GM10266 (cell line): ENCODE measurements around the gene PDK3.
A peak's percentile ranks its signal among the peaks of the same experiment; 100 is the strongest.

ENCODE experiments used
- DNase-seq: peaks from one replicate; pipeline ENCODE4 v3.0.0; 2012; ENCODE audit errors: extremely low spot score
- TF ChIP-seq, protein P1 (sequence below): IDR thresholded peaks from 2 replicates; pipeline ENCODE4 v1.5.1; 2012; ENCODE audit warnings: mild to moderate bottlenecking, low read depth; ENCODE audit not compliant: control insufficient read depth, insufficient read depth; ENCODE audit errors: missing control alignments

The PDK3 gene

DNA sequence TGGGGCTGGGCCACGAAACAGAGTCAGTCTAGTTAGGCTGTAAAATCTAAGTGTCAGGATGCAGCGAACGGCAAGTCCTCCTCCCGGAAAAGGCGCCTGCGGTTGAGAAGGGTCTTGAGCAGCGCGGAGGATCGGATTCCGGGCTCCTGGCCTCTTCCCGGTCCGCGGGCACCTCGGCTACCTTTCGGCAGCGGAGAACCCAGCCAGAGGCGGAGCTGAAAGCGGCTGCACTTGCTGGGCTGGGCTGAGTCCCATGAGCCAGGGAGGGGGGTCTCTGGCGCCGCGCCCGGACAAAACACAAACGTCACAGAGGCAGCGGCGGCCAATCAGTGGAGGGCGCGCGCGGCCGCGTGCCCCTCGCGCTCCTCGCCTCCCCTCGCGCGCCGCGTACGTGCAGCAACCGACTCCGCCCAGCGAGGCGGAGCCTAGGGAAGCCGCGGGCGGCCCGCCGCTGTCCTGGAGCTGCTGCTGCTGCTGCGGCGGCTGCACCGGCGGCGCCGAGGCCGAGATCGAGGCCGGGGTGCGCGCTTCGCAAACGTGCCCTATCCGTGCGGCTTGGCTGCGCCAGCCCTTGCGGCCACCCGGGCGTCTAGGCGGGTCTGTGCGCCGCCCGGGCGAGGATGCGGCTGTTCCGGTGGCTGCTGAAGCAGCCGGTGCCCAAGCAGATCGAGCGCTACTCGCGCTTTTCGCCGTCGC lies at the start of gene PDK3:
PDK3 (plus strand) TSS at position 451 of the 696 bp plus-strand sequence; CDS start at position 621, 170 bp downstream.
- TF ChIP-seq, protein P1, sequence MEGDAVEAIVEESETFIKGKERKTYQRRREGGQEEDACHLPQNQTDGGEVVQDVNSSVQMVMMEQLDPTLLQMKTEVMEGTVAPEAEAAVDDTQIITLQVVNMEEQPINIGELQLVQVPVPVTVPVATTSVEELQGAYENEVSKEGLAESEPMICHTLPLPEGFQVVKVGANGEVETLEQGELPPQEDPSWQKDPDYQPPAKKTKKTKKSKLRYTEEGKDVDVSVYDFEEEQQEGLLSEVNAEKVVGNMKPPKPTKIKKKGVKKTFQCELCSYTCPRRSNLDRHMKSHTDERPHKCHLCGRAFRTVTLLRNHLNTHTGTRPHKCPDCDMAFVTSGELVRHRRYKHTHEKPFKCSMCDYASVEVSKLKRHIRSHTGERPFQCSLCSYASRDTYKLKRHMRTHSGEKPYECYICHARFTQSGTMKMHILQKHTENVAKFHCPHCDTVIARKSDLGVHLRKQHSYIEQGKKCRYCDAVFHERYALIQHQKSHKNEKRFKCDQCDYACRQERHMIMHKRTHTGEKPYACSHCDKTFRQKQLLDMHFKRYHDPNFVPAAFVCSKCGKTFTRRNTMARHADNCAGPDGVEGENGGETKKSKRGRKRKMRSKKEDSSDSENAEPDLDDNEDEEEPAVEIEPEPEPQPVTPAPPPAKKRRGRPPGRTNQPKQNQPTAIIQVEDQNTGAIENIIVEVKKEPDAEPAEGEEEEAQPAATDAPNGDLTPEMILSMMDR, result no peak
- DNase-seq, result peak; percentile 81

DNA sequence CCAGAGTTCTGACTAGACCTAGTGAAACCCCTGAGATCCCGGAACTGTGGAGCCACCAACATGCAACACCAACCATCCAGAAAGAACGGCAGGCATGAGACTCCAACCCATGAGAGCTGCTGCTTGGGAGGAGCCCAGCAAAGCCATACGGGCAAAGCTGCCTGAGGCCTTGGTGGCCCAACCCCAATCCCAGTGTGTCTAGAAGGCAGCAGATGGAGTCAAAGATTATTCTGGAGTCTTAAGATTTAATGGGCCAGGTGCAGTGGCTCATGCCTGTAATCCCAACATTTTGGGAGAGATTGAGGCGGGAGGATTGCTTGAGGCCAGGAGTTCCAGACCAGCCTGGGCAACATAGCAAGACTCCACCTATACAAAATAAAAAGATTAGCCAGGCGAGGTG lies 49.2 kb upstream of the PDK3 start:
- TF ChIP-seq, protein P1, result no peak

DNA sequence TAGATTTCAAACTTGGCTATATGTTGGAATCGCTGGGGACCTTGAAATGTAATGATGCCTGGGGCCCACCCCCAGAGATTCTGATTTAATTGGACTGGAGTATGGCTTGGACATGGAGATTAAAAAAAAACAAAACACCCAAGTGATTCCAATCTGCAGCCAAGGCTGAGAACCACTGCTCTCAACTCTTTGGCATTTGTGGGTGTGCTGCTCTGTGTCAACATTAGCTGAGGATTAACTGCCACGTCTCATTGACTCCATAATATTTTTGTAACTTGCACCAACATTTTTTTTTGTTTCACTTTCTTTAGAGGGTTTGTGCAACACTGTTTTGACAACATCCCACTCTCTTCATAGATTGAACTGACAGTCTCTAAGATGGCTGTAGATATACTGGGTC lies 41.1 kb upstream of the PDK3 start:
- TF ChIP-seq, protein P1, result no peak
- DNase-seq, result no peak

More for the DNA sequence above, 49.2 kb upstream of the PDK3 start:
- no peak for DNase-seq

DNA sequence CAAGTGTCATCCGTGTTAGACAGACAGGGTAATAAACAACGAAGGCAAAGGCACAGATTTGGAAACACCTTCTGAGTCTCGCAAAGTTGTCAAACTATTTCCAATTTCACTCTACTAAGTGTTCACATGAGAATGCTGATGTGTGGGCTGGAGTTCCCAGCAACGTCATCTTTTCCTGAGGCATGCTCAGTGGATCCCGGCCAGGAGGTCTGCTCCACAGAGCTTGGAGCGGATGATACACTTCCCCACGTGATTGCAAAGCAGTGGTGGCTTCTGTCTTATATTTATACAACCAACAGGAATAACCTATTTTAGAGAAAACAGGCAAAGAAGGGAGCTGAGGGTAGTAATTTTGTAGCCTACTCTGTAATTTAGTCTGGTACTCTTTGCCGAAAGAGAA lies 40.1 kb upstream of the PDK3 start:
- no peak for DNase-seq
- TF ChIP-seq, protein P1, result no peak

DNA sequence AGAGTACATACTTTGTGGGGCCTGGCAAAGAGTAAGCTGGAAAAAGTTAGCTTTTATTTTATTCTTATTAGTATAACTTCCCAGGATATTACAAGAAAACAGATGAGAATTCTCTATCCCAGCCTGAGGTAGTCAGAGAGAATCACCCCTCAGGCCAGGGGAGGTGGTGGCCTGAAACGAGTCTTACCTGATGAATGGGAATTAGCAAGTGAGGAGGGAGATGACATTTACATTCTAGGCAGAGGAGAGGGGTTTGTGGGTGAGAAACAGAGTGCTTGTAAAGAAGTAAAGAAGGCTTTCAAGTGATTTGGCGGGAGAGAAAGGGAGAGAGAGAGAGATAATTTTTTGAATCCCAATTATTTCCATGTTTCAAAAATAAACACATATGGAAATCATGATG lies 39.3 kb upstream of the PDK3 start:
- DNase-seq, result no peak
- TF ChIP-seq, protein P1, result no peak

DNA sequence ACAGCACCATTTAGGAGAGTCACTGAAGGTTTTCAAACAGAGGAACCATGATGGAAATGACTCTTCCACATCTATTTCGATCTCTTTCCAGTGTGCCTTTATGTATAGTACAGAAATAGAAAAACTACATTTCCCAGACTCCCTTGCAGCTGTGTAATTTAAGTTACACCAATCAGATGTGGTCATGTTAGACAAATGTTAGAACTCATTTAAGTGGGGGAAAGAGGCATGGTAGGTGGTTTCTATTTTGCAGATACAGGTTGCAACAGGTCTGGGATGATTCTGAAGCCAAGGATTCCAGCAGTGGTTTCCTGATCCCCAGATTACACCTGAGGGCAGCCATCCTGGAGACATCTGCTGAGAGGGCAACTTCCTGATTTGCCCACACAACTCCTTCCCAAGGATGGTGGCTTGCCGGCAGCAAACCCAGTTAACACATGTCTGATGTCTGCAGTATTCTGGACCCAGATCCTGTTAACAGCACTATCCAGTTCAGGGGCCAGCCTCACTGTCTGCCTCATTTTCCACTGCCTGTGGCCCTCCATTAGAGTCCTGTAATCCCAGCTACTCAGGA lies 38.7 kb upstream of the PDK3 start:
- DNase-seq, result peak; percentile 7
- TF ChIP-seq, protein P1, result no peak
